NT2/D1 (cell line): ENCODE measurements around the gene PCDHGB3.

ENCODE experiments used
- SUZ12 ChIP-seq: IDR thresholded peaks from 2 replicates; pipeline ENCODE4 v1.6.1; 2011; ENCODE audit not compliant: insufficient read length, insufficient read depth; ENCODE audit errors: extremely low read depth
- YY1 ChIP-seq: IDR thresholded peaks from 2 replicates; pipeline ENCODE4 v1.6.1; 2011; ENCODE audit not compliant: insufficient read length, insufficient read depth
- ZNF274 ChIP-seq: IDR thresholded peaks from 2 replicates; pipeline ENCODE4 v1.6.1; 2011; ENCODE audit warnings: mild to moderate bottlenecking, low read depth, low read length

DNA sequence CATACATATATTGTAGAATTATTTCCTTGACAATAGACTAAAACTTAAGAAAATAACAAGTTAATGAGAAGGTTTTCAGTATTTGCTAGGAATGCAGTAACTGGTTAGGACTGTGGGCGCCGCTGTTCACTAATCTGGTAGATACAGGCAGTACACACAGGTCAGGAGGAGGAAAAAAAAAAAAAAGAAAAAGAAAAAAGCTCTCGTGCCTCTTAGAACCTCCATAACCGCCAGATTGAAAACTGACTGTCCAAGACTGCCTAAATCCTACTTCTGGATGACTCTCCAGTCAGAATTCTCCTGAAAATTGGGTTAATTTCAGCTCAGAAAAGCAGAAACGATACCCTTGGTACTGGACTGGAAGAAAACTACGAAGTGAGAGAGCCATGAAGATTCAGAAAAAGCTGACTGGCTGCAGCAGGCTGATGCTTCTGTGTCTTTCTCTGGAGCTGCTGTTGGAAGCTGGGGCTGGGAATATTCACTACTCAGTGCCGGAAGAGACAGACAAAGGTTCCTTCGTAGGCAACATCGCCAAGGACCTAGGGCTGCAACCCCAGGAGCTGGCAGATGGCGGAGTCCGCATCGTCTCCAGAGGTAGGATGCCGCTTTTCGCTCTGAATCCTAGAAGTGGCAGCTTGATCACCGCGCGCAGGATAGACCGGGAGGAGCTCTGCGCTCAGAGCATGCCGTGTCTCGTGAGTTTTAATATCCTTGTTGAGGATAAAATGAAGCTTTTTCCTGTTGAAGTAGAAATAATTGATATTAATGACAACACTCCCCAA lies 39.6 kb upstream of the PCDHGB3 start, which contains the start of gene PCDHGA1:
- TF ChIP-seq SUZ12 (no peak), YY1 (no peak), ZNF274 (no peak)
